Measurements from ENCODE around the gene TEX52. TPM values are rescaled to one million over a fixed set of nuclear protein-coding genes. Genes with fewer than 3 reads are reported as not detected.

The TEX52 gene
- total RNA-seq, 1 experiment from 2014 or later = not detected

DNA sequence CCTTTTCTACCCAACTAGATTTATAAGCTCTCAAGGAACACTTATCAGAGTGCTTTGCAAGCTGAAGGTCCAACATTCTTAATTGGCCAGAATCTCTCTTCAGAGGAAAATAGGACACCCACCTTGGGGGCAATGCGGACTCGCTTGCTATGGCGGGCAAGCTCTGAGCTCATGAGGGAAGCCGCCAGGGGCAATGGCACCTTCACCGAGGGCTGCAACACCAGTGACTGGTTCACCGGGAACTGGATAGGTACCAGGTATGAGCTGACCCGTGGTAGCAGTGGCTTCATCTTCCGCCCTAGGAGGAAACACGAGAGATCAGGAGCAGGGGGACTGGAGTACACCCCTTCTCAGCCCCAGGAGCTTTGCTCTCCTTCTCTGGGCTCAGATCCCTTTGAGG lies 7.4 kb upstream of the TEX52 start:
- Histone ChIP-seq H2AFZ (ENCODE audit: low read depth, low read length, poor library complexity, severe bottlenecking) (no peak overlapping the region), H3K4me3 (replicated peaks in 1 of 2; ENCODE audit: low read depth in 1 of 2, low read length in 2 of 2) (no peak overlapping the region), H3K4me1 (ENCODE audit: control insufficient read depth in 1 of 2, insufficient read depth in 2 of 2, low read length in 2 of 2) (no peaks in the 10 kb centered on the region), H3K9ac (ENCODE audit: low read length) (no peak overlapping the region), H3K27ac (ENCODE audit: low read depth, low read length) (no peak overlapping the region), H3K36me3 (ENCODE audit: control insufficient read depth in 1 of 2, insufficient read depth in 2 of 2, low read length in 2 of 2) (peaks cover 58 to 59% of the 10 kb centered on the region in 2 experiments), H4K20me1 (ENCODE audit: insufficient read depth) (no peaks in the 10 kb centered on the region), H3K79me2 (ENCODE audit: insufficient read depth, low read length) (no peaks in the 10 kb centered on the region), H3K9me3 (ENCODE audit: control insufficient read depth in 1 of 2, insufficient read depth in 1 of 2, low read depth in 1 of 2, low read length in 2 of 2) (no peaks in the 10 kb centered on the region), H3K4me2 (ENCODE audit: low read length) (no peak overlapping the region), H3K27me3 (ENCODE audit: insufficient read depth, low read length) (no peaks in the 10 kb centered on the region), H3K9me2 (ENCODE audit: insufficient read depth) (no peaks in the 10 kb centered on the region)
- no peak for TF ChIP-seq ELF1 (IDR thresholded peaks at IDR 0.05; ENCODE audit: borderline replicate concordance, low read depth)
- TF ChIP-seq EZH2 (IDR thresholded peaks at IDR 0.05) = no peak
- no peak for TF ChIP-seq JUND (IDR thresholded peaks at IDR 0.05)
- TF ChIP-seq, protein P1, sequence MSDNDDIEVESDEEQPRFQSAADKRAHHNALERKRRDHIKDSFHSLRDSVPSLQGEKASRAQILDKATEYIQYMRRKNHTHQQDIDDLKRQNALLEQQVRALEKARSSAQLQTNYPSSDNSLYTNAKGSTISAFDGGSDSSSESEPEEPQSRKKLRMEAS (IDR thresholded peaks at IDR 0.05) = no peak
- TF ChIP-seq POLR2A (IDR thresholded peaks at IDR 0.05; ENCODE audit: borderline replicate concordance, extremely low read depth, insufficient read depth, insufficient read length) = no peak
- TF ChIP-seq, protein P2, sequence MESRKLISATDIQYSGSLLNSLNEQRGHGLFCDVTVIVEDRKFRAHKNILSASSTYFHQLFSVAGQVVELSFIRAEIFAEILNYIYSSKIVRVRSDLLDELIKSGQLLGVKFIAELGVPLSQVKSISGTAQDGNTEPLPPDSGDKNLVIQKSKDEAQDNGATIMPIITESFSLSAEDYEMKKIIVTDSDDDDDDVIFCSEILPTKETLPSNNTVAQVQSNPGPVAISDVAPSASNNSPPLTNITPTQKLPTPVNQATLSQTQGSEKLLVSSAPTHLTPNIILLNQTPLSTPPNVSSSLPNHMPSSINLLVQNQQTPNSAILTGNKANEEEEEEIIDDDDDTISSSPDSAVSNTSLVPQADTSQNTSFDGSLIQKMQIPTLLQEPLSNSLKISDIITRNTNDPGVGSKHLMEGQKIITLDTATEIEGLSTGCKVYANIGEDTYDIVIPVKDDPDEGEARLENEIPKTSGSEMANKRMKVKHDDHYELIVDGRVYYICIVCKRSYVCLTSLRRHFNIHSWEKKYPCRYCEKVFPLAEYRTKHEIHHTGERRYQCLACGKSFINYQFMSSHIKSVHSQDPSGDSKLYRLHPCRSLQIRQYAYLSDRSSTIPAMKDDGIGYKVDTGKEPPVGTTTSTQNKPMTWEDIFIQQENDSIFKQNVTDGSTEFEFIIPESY (IDR thresholded peaks at IDR 0.05; ENCODE audit: extremely low read depth, insufficient replicate concordance, low read length) = no peak
- TF ChIP-seq, protein P3, sequence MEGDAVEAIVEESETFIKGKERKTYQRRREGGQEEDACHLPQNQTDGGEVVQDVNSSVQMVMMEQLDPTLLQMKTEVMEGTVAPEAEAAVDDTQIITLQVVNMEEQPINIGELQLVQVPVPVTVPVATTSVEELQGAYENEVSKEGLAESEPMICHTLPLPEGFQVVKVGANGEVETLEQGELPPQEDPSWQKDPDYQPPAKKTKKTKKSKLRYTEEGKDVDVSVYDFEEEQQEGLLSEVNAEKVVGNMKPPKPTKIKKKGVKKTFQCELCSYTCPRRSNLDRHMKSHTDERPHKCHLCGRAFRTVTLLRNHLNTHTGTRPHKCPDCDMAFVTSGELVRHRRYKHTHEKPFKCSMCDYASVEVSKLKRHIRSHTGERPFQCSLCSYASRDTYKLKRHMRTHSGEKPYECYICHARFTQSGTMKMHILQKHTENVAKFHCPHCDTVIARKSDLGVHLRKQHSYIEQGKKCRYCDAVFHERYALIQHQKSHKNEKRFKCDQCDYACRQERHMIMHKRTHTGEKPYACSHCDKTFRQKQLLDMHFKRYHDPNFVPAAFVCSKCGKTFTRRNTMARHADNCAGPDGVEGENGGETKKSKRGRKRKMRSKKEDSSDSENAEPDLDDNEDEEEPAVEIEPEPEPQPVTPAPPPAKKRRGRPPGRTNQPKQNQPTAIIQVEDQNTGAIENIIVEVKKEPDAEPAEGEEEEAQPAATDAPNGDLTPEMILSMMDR (IDR thresholded peaks at IDR 0.05 in 2 of 3, conservative IDR thresholded peaks at IDR 0.05 in 1 of 3; ENCODE audit: borderline replicate concordance in 1 of 3, insufficient read depth in 1 of 3, low read depth in 2 of 3, low read length in 2 of 3) = no peak
- no peak for TF ChIP-seq CEBPB (IDR thresholded peaks at IDR 0.05; ENCODE audit: low read depth)
- no peak for TF ChIP-seq ZFX (IDR thresholded peaks at IDR 0.05)
- TF ChIP-seq EGR1 (IDR thresholded peaks at IDR 0.05; ENCODE audit: low read depth) = no peak
- no peak for TF ChIP-seq POLR2AphosphoS5 (IDR thresholded peaks at IDR 0.05; ENCODE audit: low read depth, low read length)
- TF ChIP-seq SRF (IDR thresholded peaks at IDR 0.05; ENCODE audit: low read depth) = no peak
- TF ChIP-seq TCF7L2 (IDR thresholded peaks at IDR 0.05; ENCODE audit: borderline replicate concordance, extremely low read depth, insufficient read depth, insufficient read length) = no peak
- TF ChIP-seq, protein P4, sequence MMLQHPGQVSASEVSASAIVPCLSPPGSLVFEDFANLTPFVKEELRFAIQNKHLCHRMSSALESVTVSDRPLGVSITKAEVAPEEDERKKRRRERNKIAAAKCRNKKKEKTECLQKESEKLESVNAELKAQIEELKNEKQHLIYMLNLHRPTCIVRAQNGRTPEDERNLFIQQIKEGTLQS (IDR thresholded peaks at IDR 0.05) = no peak
- TF ChIP-seq CBX3 (IDR thresholded peaks at IDR 0.05; ENCODE audit: low read depth) = no peak
- no peak for TF ChIP-seq SP1 (IDR thresholded peaks at IDR 0.05; ENCODE audit: low read depth)
- no peak for TF ChIP-seq FOSL1 (IDR thresholded peaks at IDR 0.05; ENCODE audit: low read depth)
- TF ChIP-seq, protein P5, sequence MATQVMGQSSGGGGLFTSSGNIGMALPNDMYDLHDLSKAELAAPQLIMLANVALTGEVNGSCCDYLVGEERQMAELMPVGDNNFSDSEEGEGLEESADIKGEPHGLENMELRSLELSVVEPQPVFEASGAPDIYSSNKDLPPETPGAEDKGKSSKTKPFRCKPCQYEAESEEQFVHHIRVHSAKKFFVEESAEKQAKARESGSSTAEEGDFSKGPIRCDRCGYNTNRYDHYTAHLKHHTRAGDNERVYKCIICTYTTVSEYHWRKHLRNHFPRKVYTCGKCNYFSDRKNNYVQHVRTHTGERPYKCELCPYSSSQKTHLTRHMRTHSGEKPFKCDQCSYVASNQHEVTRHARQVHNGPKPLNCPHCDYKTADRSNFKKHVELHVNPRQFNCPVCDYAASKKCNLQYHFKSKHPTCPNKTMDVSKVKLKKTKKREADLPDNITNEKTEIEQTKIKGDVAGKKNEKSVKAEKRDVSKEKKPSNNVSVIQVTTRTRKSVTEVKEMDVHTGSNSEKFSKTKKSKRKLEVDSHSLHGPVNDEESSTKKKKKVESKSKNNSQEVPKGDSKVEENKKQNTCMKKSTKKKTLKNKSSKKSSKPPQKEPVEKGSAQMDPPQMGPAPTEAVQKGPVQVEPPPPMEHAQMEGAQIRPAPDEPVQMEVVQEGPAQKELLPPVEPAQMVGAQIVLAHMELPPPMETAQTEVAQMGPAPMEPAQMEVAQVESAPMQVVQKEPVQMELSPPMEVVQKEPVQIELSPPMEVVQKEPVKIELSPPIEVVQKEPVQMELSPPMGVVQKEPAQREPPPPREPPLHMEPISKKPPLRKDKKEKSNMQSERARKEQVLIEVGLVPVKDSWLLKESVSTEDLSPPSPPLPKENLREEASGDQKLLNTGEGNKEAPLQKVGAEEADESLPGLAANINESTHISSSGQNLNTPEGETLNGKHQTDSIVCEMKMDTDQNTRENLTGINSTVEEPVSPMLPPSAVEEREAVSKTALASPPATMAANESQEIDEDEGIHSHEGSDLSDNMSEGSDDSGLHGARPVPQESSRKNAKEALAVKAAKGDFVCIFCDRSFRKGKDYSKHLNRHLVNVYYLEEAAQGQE (IDR thresholded peaks at IDR 0.05; ENCODE audit: low read depth) = no peak
- TF ChIP-seq ZNF274 (IDR thresholded peaks at IDR 0.05; ENCODE audit: low read depth, low read length) = no peak
- no peak for DNase-seq (ENCODE audit: low read depth, low spot score)
- intact Hi-C loops (cut with micrococcal nuclease) = no loop called here
- ChIA-PET RAD21 (ENCODE audit: low non-redundant PET in 1 of 2, low total read pairs in 2 of 2, uncharacterized antibody in 2 of 2, unreplicated experiment in 2 of 2) (no interaction called here), CTCF (interaction anchor here (1.7 kb wide), 1 partner anchor 10 kb away, joined by 6 read pairs; no protein-coding TSS in a partner anchor), POLR2A (no interaction called here)
- ATAC-seq = no peak
- no TSS peak for BruUV-seq (replicated peaks)

Measured in HCT116 (cell line).